GM23248 (cell line): ENCODE data around the gene DSE.

Experiments used
- EZH2 ChIP-seq: fragments of 200-600 bp; sonication (generic); IDR thresholded peaks from 2 replicates; pipeline ENCODE4 v1.6.1; 2018; ENCODE audit warnings: antibody characterized with exemption, mild to moderate bottlenecking; ENCODE audit not compliant: insufficient read depth, poor library complexity, severe bottlenecking
- EZH2phosphoT487 ChIP-seq: fragments of 200-600 bp; sonication (generic); IDR thresholded peaks from 2 replicates; pipeline ENCODE4 v1.6.1; 2018; ENCODE audit warnings: antibody characterized with exemption, moderate library complexity, mild to moderate bottlenecking, low read depth; ENCODE audit not compliant: insufficient read depth

- TF ChIP-seq EZH2phosphoT487 = no peak
- TF ChIP-seq EZH2 = no peak
Observed at GRCh38 chr6:116392132-116393013, 21.6 kb downstream of the DSE start.
